H1 (cell line): ENCODE results near the gene CDHR5. TPM values are rescaled to one million over a fixed set of nuclear protein-coding genes. Genes with fewer than 3 reads are reported as not detected.

Experiments used
- CTCF ChIA-PET: fragments of 300-600 bp; sonication (Branson Sonifier 250); formaldehyde crosslinking; loops from one replicate; lab custom pipeline; 2021; ENCODE audit not compliant: partially characterized antibody; lab: Charles Lee
- POLR2A ChIA-PET: fragments of 300-600 bp; sonication (Branson Sonifier 250); formaldehyde crosslinking; loops from one replicate; lab custom pipeline; 2021; ENCODE audit warnings: inconsistent platforms; ENCODE audit not compliant: partially characterized antibody; lab: Charles Lee
- DNase-seq, 2 experiments: peaks; one replicate each; pipeline versions ENCODE4 v3.0.0 to v3.0.0-alpha.2; 2010 to 2022; ENCODE audit warnings: low spot score in 2 of 2, low read depth in 1 of 2, mixed read lengths in 1 of 2
- FAIRE-seq: peaks from 2 replicates; lab custom pipeline; 2011; peaks lifted over from hg19 to GRCh38; lab: Jason Lieb, UNC
- H2AFZ ChIP-seq: 2 replicates; pipeline ENCODE4 v1.8.1; 2012; ENCODE audit warnings: low read length, inconsistent platforms
- H2AK5ac ChIP-seq: 2 replicates; pipeline ENCODE4 v1.6.1; 2013; ENCODE audit warnings: low read depth, low read length
- H2BK120ac ChIP-seq: replicated peaks from 2 replicates; pipeline ENCODE3; 2013; ENCODE audit warnings: low read depth, low read length, inconsistent platforms
- H2BK12ac ChIP-seq: 2 replicates; pipeline ENCODE4 v1.6.1; 2013; ENCODE audit warnings: low read depth, low read length
- H2BK15ac ChIP-seq: 2 replicates; pipeline ENCODE4 v1.6.1; 2013; ENCODE audit warnings: low read length
- H2BK20ac ChIP-seq: 2 replicates; pipeline ENCODE4 v1.6.1; 2013; ENCODE audit warnings: low read length
- H2BK5ac ChIP-seq: 2 replicates; pipeline ENCODE4 v1.6.1; 2013; ENCODE audit warnings: low read depth, low read length
- H3K14ac ChIP-seq: 2 replicates; pipeline ENCODE4 v1.6.1; 2013; ENCODE audit warnings: inconsistent platforms; ENCODE audit not compliant: insufficient read length
- H3K18ac ChIP-seq: 2 replicates; pipeline ENCODE4 v1.6.1; 2013; ENCODE audit warnings: low read length; ENCODE audit errors: extremely low read depth
- H3K23ac ChIP-seq: 2 replicates; pipeline ENCODE4 v1.6.1; 2013; ENCODE audit warnings: inconsistent platforms; ENCODE audit not compliant: insufficient read length
- H3K23me2 ChIP-seq: 2 replicates; pipeline ENCODE4 v1.6.1; 2013; ENCODE audit warnings: low read depth, low read length
- H3K27ac ChIP-seq: 2 replicates; pipeline ENCODE4 v1.6.1; 2011; ENCODE audit warnings: low read depth, low read length, inconsistent platforms
- H3K27me3 ChIP-seq, 4 experiments: replicated peaks in 1 of 4; 1 replicate in 1 of 4; 2 replicates in 3 of 4; pipeline versions ENCODE4 v1.6.1 to v1.8.1; 2011 to 2013; ENCODE audit warnings: low read length in 3 of 4, mild to moderate bottlenecking in 3 of 4, inconsistent platforms in 2 of 4, mixed read lengths in 2 of 4, moderate library complexity in 1 of 4; ENCODE audit not compliant: control insufficient read depth in 3 of 4, insufficient read depth in 3 of 4; ENCODE audit errors: extremely low read depth in 1 of 4
- H3K36me3 ChIP-seq, 4 experiments: 2 replicates each; pipeline versions ENCODE4 v1.6.1 to v1.8.1; 2011 to 2013; ENCODE audit warnings: mild to moderate bottlenecking in 4 of 4, low read length in 3 of 4, moderate library complexity in 2 of 4, control low read depth in 1 of 4, inconsistent platforms in 1 of 4; ENCODE audit not compliant: insufficient read depth in 4 of 4, control insufficient read depth in 2 of 4
- H3K4ac ChIP-seq: replicated peaks from 2 replicates; pipeline ENCODE3; 2013; ENCODE audit warnings: low read length, low read depth, mixed read lengths, inconsistent platforms; ENCODE audit not compliant: insufficient read length
- H3K4me1 ChIP-seq, 4 experiments: replicated peaks in 1 of 4; 1 replicate in 1 of 4; 2 replicates in 3 of 4; pipeline versions ENCODE4 v1.6.1 to v1.8.1; 2011 to 2013; ENCODE audit warnings: low read length in 3 of 4, inconsistent platforms in 2 of 4, mixed read lengths in 1 of 4; ENCODE audit not compliant: insufficient read depth in 4 of 4, control insufficient read depth in 3 of 4
- H3K4me2 ChIP-seq, 2 experiments: 2 replicates each; pipeline versions ENCODE4 v1.6.1 to v1.8.1; 2011 to 2013; ENCODE audit warnings: low read depth in 2 of 2, low read length in 2 of 2, control low read depth in 1 of 2, inconsistent platforms in 1 of 2, mild to moderate bottlenecking in 1 of 2; ENCODE audit not compliant: insufficient read depth in 1 of 2
- H3K4me3 ChIP-seq, 4 experiments: fragments of 200-600, 300-600 bp in 1 of 4; sonication (generic), shearing (Covaris generic), sonication (Bioruptor Twin) in 1 of 4; 2 replicates each; pipeline versions ENCODE4 v1.5.1 to v1.8.1; 2011 to 2016; ENCODE audit warnings: low read length in 4 of 4, low read depth in 3 of 4, control low read depth in 2 of 4, inconsistent platforms in 2 of 4, mild to moderate bottlenecking in 2 of 4, mixed read lengths in 1 of 4, moderate library complexity in 1 of 4; ENCODE audit not compliant: insufficient read depth in 2 of 4; ENCODE audit errors: extremely low read depth in 1 of 4
- H3K56ac ChIP-seq: replicated peaks from 2 replicates; pipeline ENCODE3; 2013; ENCODE audit warnings: low read depth, mild to moderate bottlenecking, mixed read lengths, low read length, inconsistent platforms; ENCODE audit not compliant: insufficient read length
- H3K79me1 ChIP-seq: 2 replicates; pipeline ENCODE4 v1.6.1; 2013; ENCODE audit warnings: low read depth, low read length, control low read depth
- H3K79me2 ChIP-seq, 2 experiments: 2 replicates each; pipeline versions ENCODE4 v1.6.1 to v1.8.1; 2012 to 2013; ENCODE audit warnings: low read length in 2 of 2, mild to moderate bottlenecking in 2 of 2, inconsistent platforms in 1 of 2; ENCODE audit not compliant: insufficient read depth in 2 of 2, control insufficient read depth in 1 of 2
- H3K9ac ChIP-seq, 4 experiments: replicated peaks in 1 of 4; 1 replicate in 1 of 4; 2 replicates in 3 of 4; pipeline versions ENCODE4 v1.6.1 to v1.8.1; 2011 to 2013; ENCODE audit warnings: low read depth in 3 of 4, low read length in 3 of 4, control low read depth in 2 of 4, mild to moderate bottlenecking in 2 of 4, moderate library complexity in 2 of 4, inconsistent platforms in 1 of 4; ENCODE audit errors: extremely low read depth in 1 of 4
- H3K9me3 ChIP-seq, 2 experiments: 2 replicates each; pipeline versions ENCODE4 v1.6.1 to v1.8.1; 2012 to 2013; ENCODE audit warnings: mild to moderate bottlenecking in 2 of 2, moderate library complexity in 2 of 2, control low read depth in 1 of 2, inconsistent platforms in 1 of 2, low read depth in 1 of 2, low read length in 1 of 2, mixed read lengths in 1 of 2; ENCODE audit not compliant: insufficient read depth in 2 of 2
- H4K20me1 ChIP-seq, 2 experiments: replicated peaks in 1 of 2; 2 replicates each; pipeline versions ENCODE3 to v1.8.1; 2011 to 2013; ENCODE audit warnings: inconsistent platforms in 2 of 2, low read length in 2 of 2, mild to moderate bottlenecking in 1 of 2; ENCODE audit not compliant: insufficient read depth in 2 of 2, control insufficient read depth in 1 of 2
- H4K5ac ChIP-seq: 2 replicates; pipeline ENCODE4 v1.6.1; 2013; ENCODE audit warnings: low read length, low read depth, mixed read lengths, inconsistent platforms; ENCODE audit not compliant: insufficient read length
- H4K8ac ChIP-seq: 2 replicates; pipeline ENCODE4 v1.8.0; 2013; ENCODE audit warnings: mild to moderate bottlenecking, moderate library complexity, low read length, inconsistent platforms; ENCODE audit not compliant: insufficient read depth; ENCODE audit errors: extremely low read depth
- H4K91ac ChIP-seq: replicated peaks from 2 replicates; pipeline ENCODE3; 2013; ENCODE audit warnings: low read length, mixed read lengths, inconsistent platforms; ENCODE audit not compliant: insufficient read length
- CREB1 ChIP-seq: IDR thresholded peaks from 2 replicates; pipeline ENCODE4 v1.6.1; 2012; ENCODE audit warnings: inconsistent platforms
- CTCF ChIP-seq, 3 experiments: IDR thresholded peaks; 1 replicate in 2 of 3; 2 replicates in 1 of 3; pipeline versions ENCODE4 v1.5.1 to v1.6.1; 2011; ENCODE audit warnings: low read length in 3 of 3, mild to moderate bottlenecking in 3 of 3, inconsistent platforms in 2 of 3, low read depth in 1 of 3, moderate library complexity in 1 of 3; ENCODE audit not compliant: insufficient read depth in 1 of 3; ENCODE audit errors: control extremely low read depth in 1 of 3
- GABPA ChIP-seq: IDR thresholded peaks from 2 replicates; pipeline ENCODE4 v1.6.1; 2011; ENCODE audit warnings: mild to moderate bottlenecking, low read length, moderate library complexity, borderline replicate concordance; ENCODE audit not compliant: insufficient read depth
- KDM1A ChIP-seq: fragments of 200-600, 300-600 bp; sonication (generic); IDR thresholded peaks from 2 replicates; pipeline ENCODE4 v1.7.1; 2016; ENCODE audit warnings: mild to moderate bottlenecking, low read length, borderline replicate concordance
- RAD21 ChIP-seq, 2 experiments: IDR thresholded peaks in 1 of 2; conservative IDR thresholded peaks in 1 of 2; 2 replicates each; pipeline ENCODE4 v1.6.1; 2011; ENCODE audit warnings: low read depth in 2 of 2, low read length in 2 of 2, improper control_type of control experiment in 1 of 2, inconsistent platforms in 1 of 2, mild to moderate bottlenecking in 1 of 2, moderate library complexity in 1 of 2
- YY1 ChIP-seq: IDR thresholded peaks from 2 replicates; pipeline ENCODE4 v1.6.1; 2011; ENCODE audit warnings: low read depth, mild to moderate bottlenecking, low read length
- WGBS, 2 experiments: shearing (Covaris generic) in 1 of 2; methylation state at CpG; one replicate each; pipeline versions ENCODE4 v1.1.6 to v1.1.7; 2013 to 2015; ENCODE audit warnings: low lambda C conversion rate in 2 of 2, mixed read lengths in 2 of 2, inconsistent platforms in 1 of 2, low coverage in 1 of 2, missing lambda C conversion rate in 1 of 2; ENCODE audit not compliant: insufficient replicate concordance in 2 of 2, insufficient coverage in 1 of 2, insufficient read length in 1 of 2; ENCODE audit errors: extremely low coverage in 1 of 2, missing lambda C conversion rate in 1 of 2; 5-methylcytosine and 5-hydroxymethylcytosine counted together
- polyA plus RNA-seq, 7 experiments: library from polyadenylated mRNA; depleted of rRNA in 3 of 7; stranded (reverse) in 5 of 7; unstranded in 2 of 7; fragments of >200 nt in 5 of 7; fragments of 200-250 nt in 2 of 7; gene quantifications; 1 replicate in 5 of 7; 2 replicates in 1 of 7; 4 replicates in 1 of 7; pipeline versions ENCODE4 v1.2.1 to v1.2.3, GENCODE V29; 2011 to 2013; ENCODE audit warnings: missing spikeins in 2 of 7, mixed read lengths in 2 of 7
- total RNA-seq: library from RNA; stranded (reverse); fragmentation: NEBNext Ultra II Directional; extraction: Animal tissue kit (Norgen Biotek cat#: 25700); gene quantifications from 2 replicates; pipeline ENCODE4 v1.2.1, GENCODE V29; 2021

CDHR5 gene
- total and polyA plus RNA-seq, 2 of the 8 experiments (the other 6 are each of a cell fraction or from before 2014, with no cell fraction given): not detected

GRCh38 chr11:662689-663274, 38.0 kb upstream of the CDHR5 start:
- Histone ChIP-seq H3K9ac (no peak overlapping the region), H4K20me1 (peaks cover 5 to 8% of the 10 kb centered on the region in 2 experiments), H3K4me3 (no peak overlapping the region), H3K4ac (no peak overlapping the region), H3K23me2 (no peaks in the 10 kb centered on the region), H3K9me3 (peaks cover 0 to 4% of the 10 kb centered on the region in 2 experiments; a peak in 1 of 4 replicates), H3K79me1 (no peaks in the 10 kb centered on the region; the same call in none of the 2 replicates), H4K5ac (no peak overlapping the region), H3K56ac (no peak overlapping the region), H4K91ac (no peak overlapping the region), H3K27me3 (no peaks in the 10 kb centered on the region), H2AK5ac (no peak overlapping the region), H2BK12ac (no peak overlapping the region), H3K79me2 (no peaks in the 10 kb centered on the region; a peak in 1 of 4 replicates), H3K4me2 (no peak overlapping the region), H3K14ac (no peak overlapping the region), H3K36me3 (peaks cover 2 to 22% (median 6%) of the 10 kb centered on the region in 4 experiments; a peak in 5 of 8 replicates), H3K23ac (no peak overlapping the region), H2BK20ac (no peak overlapping the region), H4K8ac (no peak overlapping the region), H2AFZ (no peak overlapping the region), H3K4me1 (no peaks in the 10 kb centered on the region), H2BK120ac (no peak overlapping the region), H3K27ac (no peak overlapping the region), H2BK5ac (no peak overlapping the region), H2BK15ac (no peak overlapping the region), H3K18ac (no peak overlapping the region)
- POLR2A ChIA-PET: interaction anchor here (1.5 kb wide), 1 partner anchor 103 kb away, joined by 3 read pairs; no protein-coding TSS in a partner anchor
- DNase-seq (peak in 1 of 2 experiments; percentile 83), FAIRE-seq (peak; percentile 62)
- CTCF ChIA-PET: interaction anchor here (0.6 to 4.1 kb wide), 20 partner anchors 10 to 112 kb away, joined by 3 to 24 read pairs (median 3); partner anchors contain the start of gene SCT
- TF ChIP-seq RAD21 (IDR thresholded peaks at IDR 0.05 in 1 of 2, conservative IDR thresholded peaks at IDR 0.05 in 1 of 2; ENCODE audit: low read depth in 2 of 2, low read length in 2 of 2): peak; percentile 87 to 90
- no peak for TF ChIP-seq CREB1
- TF ChIP-seq KDM1A: no peak
- TF ChIP-seq YY1: 0 out of 2 replicates have a peak, but pooled peaks have one; percentile 20
- TF ChIP-seq GABPA: peak; percentile 72; the same call in 1 of the 2 replicates
- TF ChIP-seq CTCF (IDR thresholded peaks at IDR 0.05; ENCODE audit: control extremely low read depth in 1 of 3, insufficient read depth in 1 of 3, low read depth in 1 of 3, low read length in 3 of 3): peak; percentile 93 to 96 (median 94)
- WGBS, 2 experiments: 85% methylated on average over 15 of the region's 15 CpGs; no CpG with 5 or more reads in 1 of the 2 experiments
